Measurements from ENCODE around the gene PIKFYVE. TPM values are rescaled to one million over a fixed set of nuclear protein-coding genes. Genes with fewer than 3 reads are reported as not detected.

Gene PIKFYVE
- total and polyA plus RNA-seq, 11 donors = 4.2 to 31.4 (median 20.2) TPM

- no peak for DNase-seq
- Histone ChIP-seq H3K27me3 (peaks cover 11 to 73% (median 30%) of the 10 kb centered on the region in 9 donors), H3K36me3 (no peaks in the 10 kb centered on the region), H3K9me3 (no peaks in the 10 kb centered on the region), H3K4me3 (no peak overlapping the region), H3K27ac (no peak overlapping the region), H3K4me1 (peaks cover 0 to 10% (median 6%) of the 10 kb centered on the region in 12 donors)
- ATAC-seq = no peak
- intact Hi-C loops (cut with DNase I) = loop anchor here in 2 of 10 donors (10.0 kb wide), 2 partner anchors 917 to 1017 kb away; partner anchors contain the start of gene MAP2 (in 1 of the 2)
- TF ChIP-seq POLR2A (IDR thresholded peaks at IDR 0.05) (no peak), CTCF (IDR thresholded peaks at IDR 0.05) (peak in 6 of 12 donors; percentile 10 to 37 (median 25))
- WGBS, 4 donors = 25 to 39% (median 26%) methylated on average over 9 of the region's 9 CpGs
Observed at GRCh38 chr2:208407667-208408066, 141.6 kb downstream of the PIKFYVE start.

Other genes starting within 250 kb of the PIKFYVE start
- 10 to 100 TPM; 10.3 to 28.3 (median 17.4) TPM for gene PLEKHM3, start 240.7 kb upstream of the PIKFYVE start, total RNA-seq
- gene PLEKHM3, start 240.7 kb upstream of the PIKFYVE start, polyA plus RNA-seq = 1 to 10 TPM; 5.2 to 7.3 TPM
- not detected for gene CRYGD, start 141.7 kb upstream of the PIKFYVE start, total RNA-seq
- not detected for gene CRYGD, start 141.7 kb upstream of the PIKFYVE start, polyA plus RNA-seq
- not detected for gene CRYGC, start 136.4 kb upstream of the PIKFYVE start, total RNA-seq
- not detected for gene CRYGC, start 136.4 kb upstream of the PIKFYVE start, polyA plus RNA-seq
- gene CRYGB, start 120.1 kb upstream of the PIKFYVE start, total RNA-seq = not detected
- not detected for gene CRYGB, start 120.1 kb upstream of the PIKFYVE start, polyA plus RNA-seq
- not detected for gene CRYGA, start 102.7 kb upstream of the PIKFYVE start, total RNA-seq
- gene CRYGA, start 102.7 kb upstream of the PIKFYVE start, polyA plus RNA-seq = not detected
- gene C2orf80, start 76.2 kb upstream of the PIKFYVE start, total RNA-seq = not detected
- gene C2orf80, start 76.2 kb upstream of the PIKFYVE start, polyA plus RNA-seq = not detected
- 100 to 1,000 TPM in 1 of 9 donors, 10 to 100 TPM in 8; 21.5 to 115 (median 34.6) TPM for gene IDH1, start 11.2 kb upstream of the PIKFYVE start, total RNA-seq
- gene IDH1, start 11.2 kb upstream of the PIKFYVE start, polyA plus RNA-seq = 10 to 100 TPM; 16.0 to 20.5 TPM
- gene PTH2R, start 140.5 kb downstream of the PIKFYVE start, total RNA-seq = under 1 TPM in 2 of 9 donors, not detected in 7; 0.11 to 0.34 TPM
- not detected for gene PTH2R, start 140.5 kb downstream of the PIKFYVE start, polyA plus RNA-seq

Measured in heart left ventricle (tissue), 16 donors.